Measurements from ENCODE around the gene YTHDF1.

DNA sequence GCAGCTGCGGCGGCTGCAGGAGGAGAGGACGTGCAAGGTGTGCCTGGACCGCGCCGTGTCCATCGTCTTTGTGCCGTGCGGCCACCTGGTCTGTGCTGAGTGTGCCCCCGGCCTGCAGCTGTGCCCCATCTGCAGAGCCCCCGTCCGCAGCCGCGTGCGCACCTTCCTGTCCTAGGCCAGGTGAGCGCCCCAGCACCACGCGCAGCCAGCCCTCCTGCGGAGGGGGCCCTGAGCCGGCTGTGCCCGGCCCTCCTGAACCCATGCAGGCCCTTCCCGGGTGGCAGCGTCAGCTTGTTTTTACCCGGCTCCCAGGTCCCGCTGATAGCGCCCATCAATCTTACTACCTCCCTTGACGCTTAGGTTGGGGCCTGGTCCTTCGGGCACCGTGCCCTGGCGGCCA, 23.5 kb upstream of the YTHDF1 start:
- TF ChIP-seq, protein P1, sequence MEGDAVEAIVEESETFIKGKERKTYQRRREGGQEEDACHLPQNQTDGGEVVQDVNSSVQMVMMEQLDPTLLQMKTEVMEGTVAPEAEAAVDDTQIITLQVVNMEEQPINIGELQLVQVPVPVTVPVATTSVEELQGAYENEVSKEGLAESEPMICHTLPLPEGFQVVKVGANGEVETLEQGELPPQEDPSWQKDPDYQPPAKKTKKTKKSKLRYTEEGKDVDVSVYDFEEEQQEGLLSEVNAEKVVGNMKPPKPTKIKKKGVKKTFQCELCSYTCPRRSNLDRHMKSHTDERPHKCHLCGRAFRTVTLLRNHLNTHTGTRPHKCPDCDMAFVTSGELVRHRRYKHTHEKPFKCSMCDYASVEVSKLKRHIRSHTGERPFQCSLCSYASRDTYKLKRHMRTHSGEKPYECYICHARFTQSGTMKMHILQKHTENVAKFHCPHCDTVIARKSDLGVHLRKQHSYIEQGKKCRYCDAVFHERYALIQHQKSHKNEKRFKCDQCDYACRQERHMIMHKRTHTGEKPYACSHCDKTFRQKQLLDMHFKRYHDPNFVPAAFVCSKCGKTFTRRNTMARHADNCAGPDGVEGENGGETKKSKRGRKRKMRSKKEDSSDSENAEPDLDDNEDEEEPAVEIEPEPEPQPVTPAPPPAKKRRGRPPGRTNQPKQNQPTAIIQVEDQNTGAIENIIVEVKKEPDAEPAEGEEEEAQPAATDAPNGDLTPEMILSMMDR (tag by site-specific recombination; IDR thresholded peaks at IDR 0.05), result no peak
- TF ChIP-seq MYNN (tag by site-specific recombination; IDR thresholded peaks at IDR 0.05; ENCODE audit: borderline replicate concordance) (no peak), MEIS1 (CRISPR knock-in tag; IDR thresholded peaks at IDR 0.05; ENCODE audit: borderline replicate concordance) (no peak), REPIN1 (tag by site-specific recombination; IDR thresholded peaks at IDR 0.05; ENCODE audit: low read depth) (no peak), ZNF274 (IDR thresholded peaks at IDR 0.05; ENCODE audit: low read length) (no peak), ZNF274 (tag by site-specific recombination; IDR thresholded peaks at IDR 0.05; ENCODE audit: borderline replicate concordance) (no peak)
